GM23338 (cell line): ENCODE data around the gene CST11.

Experiments used
- EZH2 ChIP-seq: fragments of 200-600 bp; sonication (generic); IDR thresholded peaks from one replicate; pipeline ENCODE4 v1.8.0; 2017; ENCODE audit warnings: antibody characterized with exemption, mild to moderate bottlenecking, low read depth; ENCODE audit not compliant: unreplicated experiment
- NANOG ChIP-seq: IDR thresholded peaks from 2 replicates; pipeline ENCODE4 v1.6.1; 2016; ENCODE audit warnings: antibody characterized with exemption, borderline replicate concordance
- POLR2AphosphoS5 ChIP-seq: IDR thresholded peaks from 2 replicates; pipeline ENCODE4 v1.6.1; 2016; ENCODE audit warnings: antibody characterized with exemption, low read depth
- TF ChIP-seq, protein P1 (sequence below), 2 experiments: fragments of 200-600 bp in 1 of 2; sonication (generic) in 1 of 2; conservative IDR thresholded peaks; 2 replicates each; pipeline versions ENCODE4 v1.5.1 to v1.6.1; 2016 to 2017; ENCODE audit warnings: antibody characterized with exemption in 2 of 2, low read depth in 2 of 2, mild to moderate bottlenecking in 2 of 2, moderate library complexity in 1 of 2
- TF ChIP-seq, protein P2 (sequence below): IDR thresholded peaks from 2 replicates; pipeline ENCODE4 v1.6.1; 2016; ENCODE audit warnings: antibody characterized with exemption
- TF ChIP-seq, protein P3 (sequence below): IDR thresholded peaks from one replicate; pipeline ENCODE4 v1.6.1; 2018; ENCODE audit warnings: antibody characterized with exemption; ENCODE audit not compliant: unreplicated experiment

DNA sequence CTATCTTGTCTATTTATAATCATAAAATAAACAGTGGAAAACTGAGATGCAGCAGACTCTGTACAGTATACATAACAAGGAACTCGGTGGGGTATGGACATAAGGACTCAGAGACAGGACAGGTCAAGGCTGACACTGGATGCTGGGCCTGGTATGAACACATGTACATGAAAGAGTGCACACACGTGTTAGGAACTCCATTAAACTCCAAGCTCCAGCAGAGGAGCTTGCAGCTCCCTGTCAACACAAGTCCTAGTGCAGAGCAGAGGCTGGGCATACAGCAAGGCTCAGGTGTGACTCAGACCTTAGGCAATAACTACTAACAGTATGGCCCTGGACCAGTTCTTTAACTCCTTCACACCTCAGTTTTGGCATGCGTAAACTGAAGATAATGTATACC lies 48.5 kb downstream of the CST11 start:
- TF ChIP-seq, protein P1, sequence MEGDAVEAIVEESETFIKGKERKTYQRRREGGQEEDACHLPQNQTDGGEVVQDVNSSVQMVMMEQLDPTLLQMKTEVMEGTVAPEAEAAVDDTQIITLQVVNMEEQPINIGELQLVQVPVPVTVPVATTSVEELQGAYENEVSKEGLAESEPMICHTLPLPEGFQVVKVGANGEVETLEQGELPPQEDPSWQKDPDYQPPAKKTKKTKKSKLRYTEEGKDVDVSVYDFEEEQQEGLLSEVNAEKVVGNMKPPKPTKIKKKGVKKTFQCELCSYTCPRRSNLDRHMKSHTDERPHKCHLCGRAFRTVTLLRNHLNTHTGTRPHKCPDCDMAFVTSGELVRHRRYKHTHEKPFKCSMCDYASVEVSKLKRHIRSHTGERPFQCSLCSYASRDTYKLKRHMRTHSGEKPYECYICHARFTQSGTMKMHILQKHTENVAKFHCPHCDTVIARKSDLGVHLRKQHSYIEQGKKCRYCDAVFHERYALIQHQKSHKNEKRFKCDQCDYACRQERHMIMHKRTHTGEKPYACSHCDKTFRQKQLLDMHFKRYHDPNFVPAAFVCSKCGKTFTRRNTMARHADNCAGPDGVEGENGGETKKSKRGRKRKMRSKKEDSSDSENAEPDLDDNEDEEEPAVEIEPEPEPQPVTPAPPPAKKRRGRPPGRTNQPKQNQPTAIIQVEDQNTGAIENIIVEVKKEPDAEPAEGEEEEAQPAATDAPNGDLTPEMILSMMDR (conservative IDR thresholded peaks at IDR 0.05; ENCODE audit: low read depth in 2 of 2): no peak
- no peak for TF ChIP-seq EZH2
- no peak for TF ChIP-seq POLR2AphosphoS5
- TF ChIP-seq, protein P2, sequence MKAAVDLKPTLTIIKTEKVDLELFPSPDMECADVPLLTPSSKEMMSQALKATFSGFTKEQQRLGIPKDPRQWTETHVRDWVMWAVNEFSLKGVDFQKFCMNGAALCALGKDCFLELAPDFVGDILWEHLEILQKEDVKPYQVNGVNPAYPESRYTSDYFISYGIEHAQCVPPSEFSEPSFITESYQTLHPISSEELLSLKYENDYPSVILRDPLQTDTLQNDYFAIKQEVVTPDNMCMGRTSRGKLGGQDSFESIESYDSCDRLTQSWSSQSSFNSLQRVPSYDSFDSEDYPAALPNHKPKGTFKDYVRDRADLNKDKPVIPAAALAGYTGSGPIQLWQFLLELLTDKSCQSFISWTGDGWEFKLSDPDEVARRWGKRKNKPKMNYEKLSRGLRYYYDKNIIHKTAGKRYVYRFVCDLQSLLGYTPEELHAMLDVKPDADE: no peak
- no peak for TF ChIP-seq NANOG
- TF ChIP-seq, protein P3, sequence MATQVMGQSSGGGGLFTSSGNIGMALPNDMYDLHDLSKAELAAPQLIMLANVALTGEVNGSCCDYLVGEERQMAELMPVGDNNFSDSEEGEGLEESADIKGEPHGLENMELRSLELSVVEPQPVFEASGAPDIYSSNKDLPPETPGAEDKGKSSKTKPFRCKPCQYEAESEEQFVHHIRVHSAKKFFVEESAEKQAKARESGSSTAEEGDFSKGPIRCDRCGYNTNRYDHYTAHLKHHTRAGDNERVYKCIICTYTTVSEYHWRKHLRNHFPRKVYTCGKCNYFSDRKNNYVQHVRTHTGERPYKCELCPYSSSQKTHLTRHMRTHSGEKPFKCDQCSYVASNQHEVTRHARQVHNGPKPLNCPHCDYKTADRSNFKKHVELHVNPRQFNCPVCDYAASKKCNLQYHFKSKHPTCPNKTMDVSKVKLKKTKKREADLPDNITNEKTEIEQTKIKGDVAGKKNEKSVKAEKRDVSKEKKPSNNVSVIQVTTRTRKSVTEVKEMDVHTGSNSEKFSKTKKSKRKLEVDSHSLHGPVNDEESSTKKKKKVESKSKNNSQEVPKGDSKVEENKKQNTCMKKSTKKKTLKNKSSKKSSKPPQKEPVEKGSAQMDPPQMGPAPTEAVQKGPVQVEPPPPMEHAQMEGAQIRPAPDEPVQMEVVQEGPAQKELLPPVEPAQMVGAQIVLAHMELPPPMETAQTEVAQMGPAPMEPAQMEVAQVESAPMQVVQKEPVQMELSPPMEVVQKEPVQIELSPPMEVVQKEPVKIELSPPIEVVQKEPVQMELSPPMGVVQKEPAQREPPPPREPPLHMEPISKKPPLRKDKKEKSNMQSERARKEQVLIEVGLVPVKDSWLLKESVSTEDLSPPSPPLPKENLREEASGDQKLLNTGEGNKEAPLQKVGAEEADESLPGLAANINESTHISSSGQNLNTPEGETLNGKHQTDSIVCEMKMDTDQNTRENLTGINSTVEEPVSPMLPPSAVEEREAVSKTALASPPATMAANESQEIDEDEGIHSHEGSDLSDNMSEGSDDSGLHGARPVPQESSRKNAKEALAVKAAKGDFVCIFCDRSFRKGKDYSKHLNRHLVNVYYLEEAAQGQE: no peak
